Mesenchymal stem cell (in vitro differentiated cells and primary cell): ENCODE data around the gene ANKS1B.

Source experiments
- DNase-seq: peaks from one replicate; pipeline ENCODE4 v3.0.0-alpha.2; 2013
- H2AFZ ChIP-seq: one replicate; pipeline ENCODE4 v1.6.1; 2013; ENCODE audit warnings: low read depth, mild to moderate bottlenecking, control low read depth, inconsistent platforms, low read length, moderate library complexity
- H2AK5ac ChIP-seq: 2 replicates; pipeline ENCODE4 v1.6.1; 2013; ENCODE audit warnings: low read length, moderate library complexity, mild to moderate bottlenecking, inconsistent platforms; ENCODE audit not compliant: severe bottlenecking
- H2BK120ac ChIP-seq: one replicate; pipeline ENCODE4 v1.6.1; 2013; ENCODE audit warnings: low read depth, mild to moderate bottlenecking, inconsistent platforms, low read length, moderate library complexity
- H2BK12ac ChIP-seq, 2 experiments: one replicate each; pipeline ENCODE4 v1.6.1; 2013; ENCODE audit warnings: inconsistent platforms in 2 of 2, low read length in 2 of 2, mild to moderate bottlenecking in 2 of 2, moderate library complexity in 2 of 2, control low read depth in 1 of 2
- H2BK15ac ChIP-seq: one replicate; pipeline ENCODE4 v1.6.1; 2013; ENCODE audit warnings: mild to moderate bottlenecking, low read depth, inconsistent platforms; ENCODE audit not compliant: poor library complexity, severe bottlenecking
- H2BK5ac ChIP-seq: 2 replicates; pipeline ENCODE4 v1.6.1; 2013; ENCODE audit warnings: low read depth, mild to moderate bottlenecking, low read length, control low read depth, inconsistent platforms; ENCODE audit not compliant: poor library complexity, severe bottlenecking
- H3K14ac ChIP-seq, 2 experiments: one replicate each; pipeline ENCODE4 v1.6.1; 2013; ENCODE audit warnings: inconsistent platforms in 2 of 2, low read length in 2 of 2, control low read depth in 1 of 2, mild to moderate bottlenecking in 1 of 2, moderate library complexity in 1 of 2
- H3K18ac ChIP-seq, 2 experiments: one replicate each; pipeline ENCODE4 v1.6.1; 2013; ENCODE audit warnings: inconsistent platforms in 2 of 2, low read length in 2 of 2, control low read depth in 1 of 2, low read depth in 1 of 2, mild to moderate bottlenecking in 1 of 2
- H3K23ac ChIP-seq, 2 experiments: one replicate each; pipeline ENCODE4 v1.6.1; 2013; ENCODE audit warnings: inconsistent platforms in 2 of 2, low read length in 2 of 2, mild to moderate bottlenecking in 2 of 2, moderate library complexity in 2 of 2, control low read depth in 1 of 2
- H3K27ac ChIP-seq: 2 replicates; pipeline ENCODE4 v1.5.1; 2013; ENCODE audit warnings: mild to moderate bottlenecking, moderate library complexity, low read length, control low read depth, inconsistent platforms; ENCODE audit not compliant: poor library complexity, severe bottlenecking
- H3K27me3 ChIP-seq, 2 experiments: 2 replicates each; pipeline versions ENCODE4 v1.6.1 to v1.7.0; 2013; ENCODE audit warnings: low read length in 2 of 2, mild to moderate bottlenecking in 2 of 2, moderate library complexity in 2 of 2, control low read depth in 1 of 2, inconsistent platforms in 1 of 2; ENCODE audit not compliant: control insufficient read depth in 1 of 2, insufficient read depth in 1 of 2
- H3K36me3 ChIP-seq, 2 experiments: 2 replicates each; pipeline versions ENCODE4 v1.6.1 to v1.7.0; 2013; ENCODE audit warnings: low read length in 2 of 2, control low read depth in 1 of 2, inconsistent platforms in 1 of 2, low read depth in 1 of 2, mild to moderate bottlenecking in 1 of 2; ENCODE audit not compliant: insufficient read depth in 2 of 2, control insufficient read depth in 1 of 2
- H3K4ac ChIP-seq, 2 experiments: one replicate each; pipeline ENCODE4 v1.6.1; 2013; ENCODE audit warnings: inconsistent platforms in 2 of 2, low read length in 2 of 2, mild to moderate bottlenecking in 2 of 2, moderate library complexity in 2 of 2, control low read depth in 1 of 2, low read depth in 1 of 2
- H3K4me1 ChIP-seq: 2 replicates; pipeline ENCODE4 v1.6.1; 2013; ENCODE audit warnings: low read depth, low read length, control low read depth; ENCODE audit not compliant: control insufficient read depth, insufficient read depth
- H3K4me2 ChIP-seq: 2 replicates; pipeline ENCODE4 v1.6.1; 2013; ENCODE audit warnings: low read length, mild to moderate bottlenecking, inconsistent platforms; ENCODE audit not compliant: poor library complexity, severe bottlenecking
- H3K4me3 ChIP-seq, 2 experiments: 2 replicates each; pipeline versions ENCODE4 v1.5.1 to v1.7.0; 2013; ENCODE audit warnings: low read length in 2 of 2, mild to moderate bottlenecking in 2 of 2, control low read depth in 1 of 2, low read depth in 1 of 2; ENCODE audit not compliant: insufficient read depth in 1 of 2
- H3K79me1 ChIP-seq: replicated peaks from 2 replicates; pipeline ENCODE4 v1.6.1; 2013; ENCODE audit warnings: mild to moderate bottlenecking, control low read depth, low read length, inconsistent platforms; ENCODE audit not compliant: poor library complexity, severe bottlenecking
- H3K9ac ChIP-seq: 2 replicates; pipeline ENCODE4 v1.7.0; 2013; ENCODE audit warnings: mild to moderate bottlenecking, low read length, moderate library complexity
- H3K9me3 ChIP-seq: 2 replicates; pipeline ENCODE4 v1.7.0; 2013; ENCODE audit warnings: mild to moderate bottlenecking, low read length; ENCODE audit not compliant: control insufficient read depth
- H4K8ac ChIP-seq: one replicate; pipeline ENCODE4 v1.6.1; 2013; ENCODE audit warnings: inconsistent platforms, mild to moderate bottlenecking, low read length, moderate library complexity
- H4K91ac ChIP-seq: one replicate; pipeline ENCODE4 v1.6.1; 2013; ENCODE audit warnings: mild to moderate bottlenecking, low read length, inconsistent platforms
- WGBS: methylation state at CpG from one replicate; pipeline ENCODE4 v1.1.7; 2013; ENCODE audit warnings: mixed read lengths; 5-methylcytosine and 5-hydroxymethylcytosine counted together

ANKS1B gene

GRCh38 chr12:98727196-98727595 is 1257.5 kb downstream of the ANKS1B start:
- no peaks in the 10 kb centered on the region for H3K9me3 ChIP-seq
- peaks cover 17 to 81% of the 10 kb centered on the region in 2 experiments for H3K36me3 ChIP-seq
- H2BK15ac ChIP-seq = no peak overlapping the region
- H3K27me3 ChIP-seq = no peaks in the 10 kb centered on the region
- no peak overlapping the region for H3K4ac ChIP-seq
- no peak overlapping the region for H4K8ac ChIP-seq
- no peak overlapping the region for H4K91ac ChIP-seq
- no peak overlapping the region for H2AFZ ChIP-seq
- WGBS = 100% methylated on average over 3 of the region's 5 CpGs
- no peak overlapping the region for H3K4me3 ChIP-seq
- peaks cover 16% of the 10 kb centered on the region for H3K79me1 ChIP-seq
- H2AK5ac ChIP-seq = no peak overlapping the region
- H2BK5ac ChIP-seq = no peak overlapping the region
- H3K23ac ChIP-seq = no peak overlapping the region
- H2BK120ac ChIP-seq = no peak overlapping the region
- no peak for DNase-seq
- no peak overlapping the region for H3K14ac ChIP-seq
- no peak overlapping the region for H3K18ac ChIP-seq
- H3K4me1 ChIP-seq = peaks cover 5% of the 10 kb centered on the region
- H3K4me2 ChIP-seq = no peak overlapping the region
- no peak overlapping the region for H3K9ac ChIP-seq
- H3K27ac ChIP-seq = no peak overlapping the region
- H2BK12ac ChIP-seq = no peak overlapping the region

GRCh38 chr12:98725476-98726247 is 1259.1 kb downstream of the ANKS1B start:
- Histone ChIP-seq H2BK120ac (no peak overlapping the region), H2BK12ac (no peak overlapping the region), H3K18ac (no peak overlapping the region), H3K27ac (peak overlapping the region; percentile 47), H3K4me3 (no peak overlapping the region), H3K9me3 (no peaks in the 10 kb centered on the region), H3K79me1 (peaks cover 13% of the 10 kb centered on the region), H2AFZ (no peak overlapping the region), H3K23ac (no peak overlapping the region), H3K4ac (no peak overlapping the region), H3K14ac (no peak overlapping the region), H4K8ac (no peak overlapping the region), H3K4me2 (no peak overlapping the region), H3K4me1 (peaks cover 4% of the 10 kb centered on the region), H2BK5ac (peak overlapping the region; percentile 24), H2AK5ac (no peak overlapping the region), H4K91ac (no peak overlapping the region), H3K27me3 (no peaks in the 10 kb centered on the region), H3K9ac (no peak overlapping the region), H2BK15ac (no peak overlapping the region), H3K36me3 (peaks cover 14 to 67% of the 10 kb centered on the region in 2 experiments)
- peak; percentile 69 for DNase-seq
- whole genome bisulfite sequencing = 52% methylated on average over 5 of the region's 5 CpGs

GRCh38 chr12:98724384-98725155 is 1260.2 kb downstream of the ANKS1B start:
- 94% methylated on average over 5 of the region's 5 CpGs for WGBS
- no peak overlapping the region for H3K18ac ChIP-seq
- H3K14ac ChIP-seq = no peak overlapping the region
- H3K4me3 ChIP-seq = no peak overlapping the region
- H3K9ac ChIP-seq = no peak overlapping the region
- H4K91ac ChIP-seq = no peak overlapping the region
- H2BK15ac ChIP-seq = no peak overlapping the region
- DNase-seq = no peak
- H4K8ac ChIP-seq = no peak overlapping the region
- no peaks in the 10 kb centered on the region for H3K9me3 ChIP-seq
- peaks cover 13% of the 10 kb centered on the region for H3K79me1 ChIP-seq
- H3K27me3 ChIP-seq = no peaks in the 10 kb centered on the region
- H3K27ac ChIP-seq = peak overlapping the region; percentile 47
- H2AFZ ChIP-seq = no peak overlapping the region
- H3K23ac ChIP-seq = no peak overlapping the region
- no peak overlapping the region for H2AK5ac ChIP-seq
- no peak overlapping the region for H2BK120ac ChIP-seq
- no peak overlapping the region for H3K4me2 ChIP-seq
- H3K4me1 ChIP-seq = peaks cover 4% of the 10 kb centered on the region
- no peak overlapping the region for H2BK5ac ChIP-seq
- H3K36me3 ChIP-seq = peaks cover 14 to 64% of the 10 kb centered on the region in 2 experiments
- no peak overlapping the region for H3K4ac ChIP-seq
- H2BK12ac ChIP-seq = no peak overlapping the region

GRCh38 chr12:98721204-98721702 is 1263.5 kb downstream of the ANKS1B start:
- Histone ChIP-seq H3K36me3 (peaks cover 10 to 52% of the 10 kb centered on the region in 2 experiments), H2BK120ac (no peak overlapping the region), H2BK5ac (no peak overlapping the region), H3K79me1 (peaks cover 8% of the 10 kb centered on the region), H2BK15ac (no peak overlapping the region), H4K91ac (no peak overlapping the region), H3K18ac (no peak overlapping the region), H3K4ac (no peak overlapping the region), H3K4me2 (no peak overlapping the region), H2BK12ac (no peak overlapping the region), H3K14ac (no peak overlapping the region), H3K4me1 (peaks cover 4% of the 10 kb centered on the region), H2AFZ (no peak overlapping the region), H3K9me3 (no peaks in the 10 kb centered on the region), H2AK5ac (no peak overlapping the region), H3K27me3 (no peaks in the 10 kb centered on the region), H4K8ac (no peak overlapping the region), H3K23ac (no peak overlapping the region), H3K27ac (no peak overlapping the region), H3K9ac (no peak overlapping the region), H3K4me3 (no peak overlapping the region)
- 75% methylated on average over 1 of the region's 2 CpGs for WGBS
- DNase-seq = no peak
